ENCODE measurements around the gene SLC2A11. TPM values are rescaled to one million over a fixed set of nuclear protein-coding genes. Genes with fewer than 3 reads are reported as not detected.

Gene SLC2A11
- total RNA-seq, 1 experiment from 2014 or later = 26.9 TPM

DNA sequence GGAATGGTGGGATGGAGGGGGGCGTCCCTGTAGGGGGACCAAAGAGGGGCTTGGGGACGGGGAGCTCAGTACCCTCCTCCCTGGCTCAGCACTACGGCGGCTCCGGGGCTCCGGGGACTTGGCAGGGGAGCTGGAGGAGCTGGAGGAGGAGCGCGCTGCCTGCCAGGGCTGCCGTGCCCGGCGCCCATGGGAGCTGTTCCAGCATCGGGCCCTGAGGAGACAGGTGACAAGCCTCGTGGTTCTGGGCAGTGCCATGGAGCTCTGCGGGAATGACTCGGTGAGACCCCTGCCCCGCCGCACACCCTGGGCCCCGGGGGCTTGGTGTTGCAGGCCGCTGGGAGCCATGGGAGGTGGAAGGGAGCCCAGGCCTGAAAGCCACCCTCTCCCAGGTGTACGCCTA is 24.7 kb downstream of the SLC2A11 start:
- H3K4me1 ChIP-seq (replicated peaks; ENCODE audit: insufficient read depth) = no peaks in the 10 kb centered on the region
- H3K27me3 ChIP-seq (ENCODE audit: insufficient read depth, low read depth) = no peaks in the 10 kb centered on the region
- no peak for DNase-seq
- no TSS peak for BruUV-seq (replicated peaks)
- no peaks in the 10 kb centered on the region for H3K9me3 ChIP-seq (ENCODE audit: insufficient read depth, low read depth)
- H3F3A ChIP-seq (ENCODE audit: insufficient read depth, low read depth) = no peaks in the 10 kb centered on the region
- no peaks in the 10 kb centered on the region for H3K79me2 ChIP-seq (ENCODE audit: low read depth)
- H2AFZ ChIP-seq = no peak overlapping the region
- H3K4me2 ChIP-seq = no peak overlapping the region
- H3K9me2 ChIP-seq (ENCODE audit: insufficient read depth) = no peaks in the 10 kb centered on the region
- intact Hi-C loops (cut with micrococcal nuclease; ENCODE audit: unreplicated experiment) = no loop called here
- no peak overlapping the region for H3K4me3 ChIP-seq
- CTCF ChIA-PET = no interaction called here
- no peak overlapping the region for H3K27ac ChIP-seq
- no peak for TF ChIP-seq EZH2 (IDR thresholded peaks at IDR 0.05; ENCODE audit: low read depth)
- TF ChIP-seq, protein P1, sequence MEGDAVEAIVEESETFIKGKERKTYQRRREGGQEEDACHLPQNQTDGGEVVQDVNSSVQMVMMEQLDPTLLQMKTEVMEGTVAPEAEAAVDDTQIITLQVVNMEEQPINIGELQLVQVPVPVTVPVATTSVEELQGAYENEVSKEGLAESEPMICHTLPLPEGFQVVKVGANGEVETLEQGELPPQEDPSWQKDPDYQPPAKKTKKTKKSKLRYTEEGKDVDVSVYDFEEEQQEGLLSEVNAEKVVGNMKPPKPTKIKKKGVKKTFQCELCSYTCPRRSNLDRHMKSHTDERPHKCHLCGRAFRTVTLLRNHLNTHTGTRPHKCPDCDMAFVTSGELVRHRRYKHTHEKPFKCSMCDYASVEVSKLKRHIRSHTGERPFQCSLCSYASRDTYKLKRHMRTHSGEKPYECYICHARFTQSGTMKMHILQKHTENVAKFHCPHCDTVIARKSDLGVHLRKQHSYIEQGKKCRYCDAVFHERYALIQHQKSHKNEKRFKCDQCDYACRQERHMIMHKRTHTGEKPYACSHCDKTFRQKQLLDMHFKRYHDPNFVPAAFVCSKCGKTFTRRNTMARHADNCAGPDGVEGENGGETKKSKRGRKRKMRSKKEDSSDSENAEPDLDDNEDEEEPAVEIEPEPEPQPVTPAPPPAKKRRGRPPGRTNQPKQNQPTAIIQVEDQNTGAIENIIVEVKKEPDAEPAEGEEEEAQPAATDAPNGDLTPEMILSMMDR (conservative IDR thresholded peaks at IDR 0.05) = no peak
- POLR2A ChIA-PET (ENCODE audit: unreplicated experiment) = no interaction called here
- H4K20me1 ChIP-seq (ENCODE audit: insufficient read depth) = no peaks in the 10 kb centered on the region
- no peaks in the 10 kb centered on the region for H3K36me3 ChIP-seq (ENCODE audit: low read depth)

DNA sequence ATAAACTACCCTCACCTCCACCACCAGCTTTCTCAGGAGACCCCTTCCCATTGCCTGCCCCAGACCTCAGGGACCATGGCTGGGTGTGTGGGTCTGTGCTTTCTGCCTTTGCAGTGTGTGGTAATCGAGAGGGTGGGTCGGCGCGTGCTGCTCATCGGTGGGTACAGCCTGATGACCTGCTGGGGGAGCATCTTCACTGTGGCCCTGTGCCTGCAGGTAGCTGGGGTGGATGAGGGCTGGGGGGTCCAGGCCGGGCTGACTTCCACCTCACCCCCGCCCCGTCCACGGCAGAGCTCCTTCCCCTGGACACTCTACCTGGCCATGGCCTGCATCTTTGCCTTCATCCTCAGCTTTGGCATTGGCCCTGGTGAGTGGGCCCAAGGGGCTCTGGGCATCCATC is 26.0 kb downstream of the SLC2A11 start:
- Histone ChIP-seq H3K4me2 (no peak overlapping the region), H3K36me3 (ENCODE audit: low read depth) (no peaks in the 10 kb centered on the region), H4K20me1 (ENCODE audit: insufficient read depth) (no peaks in the 10 kb centered on the region), H3K27ac (no peak overlapping the region), H3K4me3 (no peak overlapping the region), H2AFZ (no peak overlapping the region), H3F3A (ENCODE audit: insufficient read depth, low read depth) (peaks cover 4% of the 10 kb centered on the region; the same call in 1 of the 2 replicates), H3K9me3 (ENCODE audit: insufficient read depth, low read depth) (no peaks in the 10 kb centered on the region), H3K27me3 (ENCODE audit: insufficient read depth, low read depth) (no peaks in the 10 kb centered on the region), H3K9me2 (ENCODE audit: insufficient read depth) (no peaks in the 10 kb centered on the region), H3K4me1 (replicated peaks; ENCODE audit: insufficient read depth) (peaks cover 13% of the 10 kb centered on the region), H3K79me2 (ENCODE audit: low read depth) (no peaks in the 10 kb centered on the region)
- TF ChIP-seq EZH2 (IDR thresholded peaks at IDR 0.05; ENCODE audit: low read depth) = no peak
- TF ChIP-seq, protein P1 (conservative IDR thresholded peaks at IDR 0.05) = no peak
- ChIA-PET CTCF (no interaction called here), POLR2A (ENCODE audit: unreplicated experiment) (no interaction called here)
- intact Hi-C loops (cut with micrococcal nuclease; ENCODE audit: unreplicated experiment) = no loop called here
- DNase-seq = no peak
- BruUV-seq (replicated peaks) = no TSS peak

DNA sequence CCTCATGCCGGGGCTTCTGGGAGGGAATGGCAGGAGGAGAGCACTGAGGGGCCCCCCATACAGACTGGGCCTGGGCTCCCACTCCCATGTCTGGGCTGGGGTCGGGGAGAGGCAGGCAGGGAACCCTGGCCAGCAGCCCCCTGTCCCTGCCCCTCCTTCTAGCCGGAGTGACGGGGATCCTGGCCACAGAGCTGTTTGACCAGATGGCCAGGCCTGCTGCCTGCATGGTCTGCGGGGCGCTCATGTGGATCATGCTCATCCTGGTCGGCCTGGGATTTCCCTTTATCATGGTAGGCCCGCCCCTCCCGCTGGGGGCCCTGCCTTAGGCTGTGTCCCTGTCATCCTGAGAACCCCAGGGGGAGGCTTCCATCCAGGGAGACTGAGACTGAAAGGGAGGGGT is 26.5 kb downstream of the SLC2A11 start:
- TF ChIP-seq, protein P1 (conservative IDR thresholded peaks at IDR 0.05) = no peak
- no peak for TF ChIP-seq EZH2 (IDR thresholded peaks at IDR 0.05; ENCODE audit: low read depth)
- intact Hi-C loops (cut with micrococcal nuclease; ENCODE audit: unreplicated experiment) = no loop called here
- ChIA-PET POLR2A (ENCODE audit: unreplicated experiment) (no interaction called here), CTCF (no interaction called here)
- Histone ChIP-seq H3K79me2 (ENCODE audit: low read depth) (no peaks in the 10 kb centered on the region), H3K9me2 (ENCODE audit: insufficient read depth) (no peaks in the 10 kb centered on the region), H4K20me1 (ENCODE audit: insufficient read depth) (no peaks in the 10 kb centered on the region), H3K4me3 (no peak overlapping the region), H3F3A (ENCODE audit: insufficient read depth, low read depth) (peaks cover 4% of the 10 kb centered on the region; the same call in 1 of the 2 replicates), H3K9me3 (ENCODE audit: insufficient read depth, low read depth) (no peaks in the 10 kb centered on the region), H3K27me3 (ENCODE audit: insufficient read depth, low read depth) (no peaks in the 10 kb centered on the region), H2AFZ (no peak overlapping the region), H3K27ac (no peak overlapping the region), H3K4me2 (no peak overlapping the region), H3K4me1 (replicated peaks; ENCODE audit: insufficient read depth) (peaks cover 14% of the 10 kb centered on the region), H3K36me3 (ENCODE audit: low read depth) (no peaks in the 10 kb centered on the region)
- no TSS peak for BruUV-seq (replicated peaks)
- DNase-seq = no peak
